Endothelial cell of umbilical vein (primary cell): ENCODE measurements around the gene PLCG2.

ENCODE experiments used
- EZH2 ChIP-seq: IDR thresholded peaks from 2 replicates; pipeline ENCODE4 v1.6.1; 2012; ENCODE audit warnings: borderline replicate concordance, low read depth, mild to moderate bottlenecking, moderate library complexity, low read length, inconsistent platforms; ENCODE audit not compliant: severe bottlenecking
- POLR2A ChIP-seq: IDR thresholded peaks from 2 replicates; pipeline ENCODE4 v1.6.1; 2012; ENCODE audit warnings: low read depth, mild to moderate bottlenecking, control low read depth, low read length
- POLR2AphosphoS5 ChIP-seq: IDR thresholded peaks from 2 replicates; pipeline ENCODE4 v1.6.1; 2012; ENCODE audit warnings: low read depth, mild to moderate bottlenecking, control low read depth, low read length, moderate library complexity; ENCODE audit not compliant: insufficient read depth
- TF ChIP-seq, protein P1 (sequence below), 2 donors: IDR thresholded peaks; 1 replicate in 1 of 2; 2 replicates in 1 of 2; pipeline ENCODE4 v1.5.1; 2011; ENCODE audit warnings: low read length in 2 of 2, mild to moderate bottlenecking in 2 of 2, moderate library complexity in 2 of 2, control low read depth in 1 of 2, inconsistent platforms in 1 of 2, low read depth in 1 of 2; ENCODE audit not compliant: insufficient read depth in 1 of 2; ENCODE audit errors: extremely low read depth in 1 of 2

DNA sequence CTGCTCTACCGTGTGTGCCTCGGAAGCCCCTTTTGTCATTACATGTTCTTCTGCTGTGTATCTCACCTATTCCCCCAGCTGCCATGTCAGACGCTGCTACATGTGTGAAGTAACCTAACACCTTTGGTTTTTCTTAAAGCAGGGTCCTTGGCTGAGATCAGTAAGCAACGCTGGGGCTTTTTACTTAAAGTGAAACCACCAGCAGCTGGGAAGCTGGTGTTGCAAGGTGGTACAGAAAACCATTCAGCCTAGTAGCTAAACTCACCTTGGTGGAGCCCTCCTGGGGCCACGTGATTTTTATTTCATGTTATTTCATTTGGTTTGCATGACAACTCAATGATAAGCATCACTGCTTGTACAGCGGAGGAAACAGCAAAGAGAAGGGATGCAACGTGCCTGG lies 62.6 kb downstream of the PLCG2 start:
- TF ChIP-seq, protein P1, sequence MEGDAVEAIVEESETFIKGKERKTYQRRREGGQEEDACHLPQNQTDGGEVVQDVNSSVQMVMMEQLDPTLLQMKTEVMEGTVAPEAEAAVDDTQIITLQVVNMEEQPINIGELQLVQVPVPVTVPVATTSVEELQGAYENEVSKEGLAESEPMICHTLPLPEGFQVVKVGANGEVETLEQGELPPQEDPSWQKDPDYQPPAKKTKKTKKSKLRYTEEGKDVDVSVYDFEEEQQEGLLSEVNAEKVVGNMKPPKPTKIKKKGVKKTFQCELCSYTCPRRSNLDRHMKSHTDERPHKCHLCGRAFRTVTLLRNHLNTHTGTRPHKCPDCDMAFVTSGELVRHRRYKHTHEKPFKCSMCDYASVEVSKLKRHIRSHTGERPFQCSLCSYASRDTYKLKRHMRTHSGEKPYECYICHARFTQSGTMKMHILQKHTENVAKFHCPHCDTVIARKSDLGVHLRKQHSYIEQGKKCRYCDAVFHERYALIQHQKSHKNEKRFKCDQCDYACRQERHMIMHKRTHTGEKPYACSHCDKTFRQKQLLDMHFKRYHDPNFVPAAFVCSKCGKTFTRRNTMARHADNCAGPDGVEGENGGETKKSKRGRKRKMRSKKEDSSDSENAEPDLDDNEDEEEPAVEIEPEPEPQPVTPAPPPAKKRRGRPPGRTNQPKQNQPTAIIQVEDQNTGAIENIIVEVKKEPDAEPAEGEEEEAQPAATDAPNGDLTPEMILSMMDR (IDR thresholded peaks at IDR 0.05; ENCODE audit: extremely low read depth in 1 of 2, insufficient read depth in 1 of 2, low read depth in 1 of 2, low read length in 2 of 2) = no peak
- TF ChIP-seq POLR2A (no peak), POLR2AphosphoS5 (no peak), EZH2 (no peak)
